Nephron (organoid): ENCODE measurements around the gene ONECUT1.

Experiments
- H3K27ac Mint-ChIP-seq, 3 experiments: 2 replicates each; pipeline ENCODE4 v1.8.0; 2020; ENCODE audit warnings: mixed read lengths in 3 of 3, mild to moderate bottlenecking in 2 of 3, moderate library complexity in 1 of 3
- H3K27me3 Mint-ChIP-seq: 2 replicates; pipeline ENCODE4 v1.8.0; 2021; ENCODE audit warnings: low read depth, mild to moderate bottlenecking, moderate library complexity, mixed read lengths
- H3K36me3 Mint-ChIP-seq: 2 replicates; pipeline ENCODE4 v1.8.0; 2020; ENCODE audit warnings: low read depth, mixed read lengths
- H3K4me1 Mint-ChIP-seq: 2 replicates; pipeline ENCODE4 v1.8.0; 2020; ENCODE audit warnings: mixed read lengths
- H3K4me3 Mint-ChIP-seq, 3 experiments: 2 replicates each; pipeline ENCODE4 v1.8.0; 2020; ENCODE audit warnings: mild to moderate bottlenecking in 3 of 3, mixed read lengths in 3 of 3, moderate library complexity in 2 of 3
- H3K9me3 Mint-ChIP-seq: 2 replicates; pipeline ENCODE4 v1.8.0; 2020; ENCODE audit warnings: mixed read lengths
- CTCF ChIP-seq, 3 experiments: fragments of 200-600 bp; sonication (generic); IDR thresholded peaks; one replicate each; pipeline ENCODE4 v1.5.0; 2021; ENCODE audit warnings: antibody characterized with exemption in 3 of 3; ENCODE audit not compliant: unreplicated experiment in 3 of 3

The ONECUT1 gene

GRCh38 chr15:52798529-52799101 is 8.5 kb upstream of the ONECUT1 start:
- H3K9me3 Mint-ChIP-seq = peaks cover 13% of the 10 kb centered on the region
- H3K4me1 Mint-ChIP-seq = peaks cover 7% of the 10 kb centered on the region
- no peaks in the 10 kb centered on the region for H3K36me3 Mint-ChIP-seq
- H3K27me3 Mint-ChIP-seq = peaks cover 100% of the 10 kb centered on the region
- H3K27ac Mint-ChIP-seq = no peak overlapping the region
- no peak overlapping the region for H3K4me3 Mint-ChIP-seq
- no peak for TF ChIP-seq CTCF (IDR thresholded peaks at IDR 0.05; ENCODE audit: unreplicated experiment in 3 of 3)

- no peak for TF ChIP-seq CTCF (IDR thresholded peaks at IDR 0.05; ENCODE audit: unreplicated experiment in 3 of 3)
- Mint-ChIP-seq H3K27me3 (peaks cover 100% of the 10 kb centered on the region), H3K4me3 (no peak overlapping the region), H3K36me3 (no peaks in the 10 kb centered on the region), H3K9me3 (peaks cover 10% of the 10 kb centered on the region), H3K27ac (no peak overlapping the region), H3K4me1 (no peaks in the 10 kb centered on the region)
These were observed 7.7 kb upstream of the ONECUT1 start for GRCh38 chr15:52797625-52798501.

GRCh38 chr15:52796753-52797520 is 6.8 kb upstream of the ONECUT1 start:
- H3K27ac Mint-ChIP-seq = no peak overlapping the region
- no peaks in the 10 kb centered on the region for H3K4me1 Mint-ChIP-seq
- TF ChIP-seq CTCF (IDR thresholded peaks at IDR 0.05; ENCODE audit: unreplicated experiment in 3 of 3) = no peak
- no peak overlapping the region for H3K4me3 Mint-ChIP-seq
- H3K36me3 Mint-ChIP-seq = no peaks in the 10 kb centered on the region
- H3K9me3 Mint-ChIP-seq = peaks cover 10% of the 10 kb centered on the region
- H3K27me3 Mint-ChIP-seq = peaks cover 100% of the 10 kb centered on the region

- Mint-ChIP-seq H3K27me3 (peaks cover 100% of the 10 kb centered on the region), H3K27ac (no peak overlapping the region), H3K4me1 (no peaks in the 10 kb centered on the region), H3K4me3 (no peak overlapping the region), H3K36me3 (no peaks in the 10 kb centered on the region), H3K9me3 (peaks cover 10% of the 10 kb centered on the region)
- no peak for TF ChIP-seq CTCF (IDR thresholded peaks at IDR 0.05; ENCODE audit: unreplicated experiment in 3 of 3)
These were observed 6.0 kb upstream of the ONECUT1 start for GRCh38 chr15:52796228-52796521.

- Mint-ChIP-seq H3K36me3 (no peaks in the 10 kb centered on the region), H3K27me3 (peaks cover 100% of the 10 kb centered on the region), H3K27ac (no peak overlapping the region), H3K9me3 (peaks cover 7% of the 10 kb centered on the region), H3K4me3 (no peak overlapping the region), H3K4me1 (no peaks in the 10 kb centered on the region)
- no peak for TF ChIP-seq CTCF (IDR thresholded peaks at IDR 0.05; ENCODE audit: unreplicated experiment in 3 of 3)
These were observed 5.5 kb upstream of the ONECUT1 start for GRCh38 chr15:52795464-52796227.
